Activated CD8-positive, alpha-beta memory T cell treated with anti-CD3 and anti-CD28 coated beads, Interleukin-2, amount 10 ng/mL, durations not matched to agents 7 days and 5 days (primary cell): ENCODE results near the gene SERPINF2. TPM values are rescaled to one million over a fixed set of nuclear protein-coding genes. Genes with fewer than 3 reads are reported as not detected.

Experiments
- ATAC-seq: fragments of 150-1000 bp; cut with Tn5 transposase; one replicate; pipeline ENCODE4 v1.10.0; 2021; ENCODE audit warnings: moderate library complexity
- CTCF ChIA-PET: fragments of 350-600 bp; sonication (Branson Sonifier 250); formaldehyde crosslinking; loops from one replicate; lab custom pipeline; 2021; ENCODE audit warnings: antibody characterized with exemption; lab: Charles Lee
- DNase-seq: peaks from one replicate; pipeline ENCODE4 v3.0.0-alpha.2; 2020
- H3K27ac Mint-ChIP-seq: one replicate; pipeline ENCODE4 v1.8.0; 2021; ENCODE audit warnings: mild to moderate bottlenecking, mixed read lengths
- H3K27me3 Mint-ChIP-seq: one replicate; pipeline ENCODE4 v1.8.0; 2021; ENCODE audit warnings: mixed read lengths
- H3K36me3 Mint-ChIP-seq: one replicate; pipeline ENCODE4 v1.8.0; 2021; ENCODE audit warnings: mild to moderate bottlenecking, mixed read lengths
- H3K4me1 Mint-ChIP-seq: one replicate; pipeline ENCODE4 v1.8.0; 2021; ENCODE audit warnings: mixed read lengths
- H3K4me3 Mint-ChIP-seq: one replicate; pipeline ENCODE4 v1.8.0; 2021; ENCODE audit warnings: mild to moderate bottlenecking, moderate library complexity, mixed read lengths
- H3K9me3 Mint-ChIP-seq: one replicate; pipeline ENCODE4 v1.8.0; 2022; ENCODE audit warnings: low read depth, mixed read lengths
- total RNA-seq, 2 experiments: library from RNA; stranded (reverse); gene quantifications; one replicate each; pipeline ENCODE4 v1.2.3, GENCODE V29; 2021

The SERPINF2 gene
- total RNA-seq, 2 experiments from 2014 or later = 0.18 to 0.19 TPM

- Mint-ChIP-seq H3K9me3 (no peaks in the 10 kb centered on the region), H3K27me3 (peaks cover 35% of the 10 kb centered on the region), H3K27ac (no peak overlapping the region), H3K36me3 (no peaks in the 10 kb centered on the region), H3K4me1 (peaks cover 10% of the 10 kb centered on the region), H3K4me3 (no peak overlapping the region)
- DNase-seq (no peak), ATAC-seq (no peak)
- CTCF ChIA-PET = no interaction called here
Observed at GRCh38 chr17:1711804-1712203, 30.9 kb upstream of the SERPINF2 start.

- no peaks in the 10 kb centered on the region for H3K36me3 Mint-ChIP-seq
- H3K27me3 Mint-ChIP-seq = peaks cover 32% of the 10 kb centered on the region
- no peak overlapping the region for H3K4me3 Mint-ChIP-seq
- peaks cover 12% of the 10 kb centered on the region for H3K4me1 Mint-ChIP-seq
- DNase-seq = no peak
- ATAC-seq = no peak
- H3K9me3 Mint-ChIP-seq = no peaks in the 10 kb centered on the region
- H3K27ac Mint-ChIP-seq = no peak overlapping the region
- CTCF ChIA-PET = no interaction called here
Observed at GRCh38 chr17:1712271-1712670, 30.4 kb upstream of the SERPINF2 start.

DNA sequence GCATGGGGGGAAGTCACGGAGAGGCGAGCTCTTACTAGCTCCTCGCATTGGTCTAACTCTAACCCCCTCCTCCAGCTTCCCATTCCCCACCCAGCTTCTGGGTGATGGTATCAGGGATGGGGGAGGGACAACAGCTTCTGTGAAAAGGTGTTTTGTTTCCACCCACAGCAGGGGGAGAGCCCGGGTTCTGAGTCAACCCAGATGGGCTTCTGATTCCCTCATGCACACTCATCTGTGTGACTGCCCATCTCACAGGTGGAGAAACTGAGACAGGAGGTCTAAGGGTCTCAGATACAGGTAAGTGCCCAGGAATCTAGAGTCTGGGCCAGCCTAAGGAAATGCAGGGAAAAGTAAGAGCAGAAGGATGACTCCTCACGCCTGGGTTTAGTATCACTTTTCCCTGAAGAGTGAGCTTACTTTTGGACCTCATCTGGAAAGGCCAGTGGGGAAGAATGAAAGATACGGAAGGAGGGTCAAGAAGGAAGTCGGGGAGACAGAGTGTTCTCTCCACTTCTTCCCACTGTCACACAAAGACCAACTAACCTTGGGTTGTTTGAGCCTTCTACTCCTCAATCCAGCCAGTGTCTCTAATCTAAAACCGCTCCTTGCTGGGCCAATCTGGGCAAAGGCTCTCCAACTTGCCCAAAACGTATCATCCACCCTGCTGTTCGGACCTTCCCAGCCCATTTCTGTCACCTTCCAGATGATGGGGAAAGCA is 29.4 kb upstream of the SERPINF2 start:
- CTCF ChIA-PET = interaction anchor here (0.6 to 1.3 kb wide), 6 partner anchors 9 to 157 kb away, joined by 3 to 9 read pairs (median 4); no protein-coding TSS in a partner anchor
- Mint-ChIP-seq H3K27me3 (peaks cover 24% of the 10 kb centered on the region), H3K27ac (no peak overlapping the region), H3K4me3 (no peak overlapping the region), H3K36me3 (no peaks in the 10 kb centered on the region), H3K4me1 (peaks cover 17% of the 10 kb centered on the region), H3K9me3 (no peaks in the 10 kb centered on the region)
- no peak for ATAC-seq
- no peak for DNase-seq

DNA sequence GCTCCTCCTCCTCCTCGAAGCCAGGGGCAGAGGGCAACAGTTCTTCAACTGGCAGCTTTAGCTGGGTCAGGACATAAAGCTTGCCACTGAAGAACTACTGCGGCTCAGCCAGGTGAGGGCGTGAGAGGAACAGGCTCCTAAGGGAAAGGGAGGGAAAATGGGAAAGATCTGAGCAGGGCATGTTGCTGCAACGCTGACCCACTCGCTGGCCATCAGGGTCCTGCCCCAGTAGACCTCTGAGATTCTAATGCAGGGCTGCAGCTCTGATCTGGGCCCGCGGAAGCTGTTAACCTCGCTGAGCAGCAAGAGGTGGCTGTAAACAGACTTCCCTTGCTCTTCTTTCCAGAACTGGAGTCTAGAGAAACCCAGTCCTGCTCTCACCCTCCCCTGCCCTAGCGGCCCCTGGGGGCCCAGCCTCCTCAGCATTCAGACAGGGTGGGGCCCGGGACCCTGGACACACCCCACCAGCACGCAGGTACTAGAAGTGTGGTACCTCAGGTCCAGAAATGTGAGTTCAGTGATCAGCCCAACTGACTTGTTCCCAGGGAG is 28.7 kb upstream of the SERPINF2 start:
- no peaks in the 10 kb centered on the region for H3K36me3 Mint-ChIP-seq
- no peak overlapping the region for H3K4me3 Mint-ChIP-seq
- H3K4me1 Mint-ChIP-seq = peaks cover 18% of the 10 kb centered on the region
- CTCF ChIA-PET = interaction anchor here (1.0 to 1.3 kb wide), 3 partner anchors 10 to 156 kb away, joined by 3 to 4 read pairs (median 4); no protein-coding TSS in a partner anchor
- H3K27ac Mint-ChIP-seq = no peak overlapping the region
- ATAC-seq = no peak
- no peak for DNase-seq
- no peaks in the 10 kb centered on the region for H3K9me3 Mint-ChIP-seq
- H3K27me3 Mint-ChIP-seq = peaks cover 21% of the 10 kb centered on the region

- H3K9me3 Mint-ChIP-seq = no peaks in the 10 kb centered on the region
- no peak overlapping the region for H3K4me3 Mint-ChIP-seq
- ATAC-seq (no peak), DNase-seq (peak; percentile 56)
- no peaks in the 10 kb centered on the region for H3K36me3 Mint-ChIP-seq
- no peak overlapping the region for H3K27ac Mint-ChIP-seq
- CTCF ChIA-PET = no interaction called here
- H3K4me1 Mint-ChIP-seq = peaks cover 18% of the 10 kb centered on the region
- peaks cover 18% of the 10 kb centered on the region for H3K27me3 Mint-ChIP-seq
Observed at GRCh38 chr17:1714427-1714979, 28.2 kb upstream of the SERPINF2 start.

GRCh38 chr17:1714980-1715802 is 27.5 kb upstream of the SERPINF2 start:
- CTCF ChIA-PET = interaction anchor here (1.0 to 2.6 kb wide), 5 partner anchors 42 to 151 kb away, joined by 3 to 21 read pairs (median 13); partner anchors contain the start of gene RILP
- no peaks in the 10 kb centered on the region for H3K9me3 Mint-ChIP-seq
- H3K27me3 Mint-ChIP-seq = peaks cover 18% of the 10 kb centered on the region
- no peaks in the 10 kb centered on the region for H3K36me3 Mint-ChIP-seq
- peaks cover 20% of the 10 kb centered on the region for H3K4me1 Mint-ChIP-seq
- peak; percentile 70 for DNase-seq
- no peak overlapping the region for H3K27ac Mint-ChIP-seq
- ATAC-seq = no peak
- H3K4me3 Mint-ChIP-seq = peak overlapping the region; percentile 21

- Mint-ChIP-seq H3K27me3 (peaks cover 13% of the 10 kb centered on the region), H3K4me3 (peak overlapping the region; percentile 89), H3K36me3 (no peaks in the 10 kb centered on the region), H3K9me3 (no peaks in the 10 kb centered on the region), H3K27ac (peak overlapping the region; percentile 61), H3K4me1 (peaks cover 21% of the 10 kb centered on the region)
- no peak for DNase-seq
- CTCF ChIA-PET = interaction anchor here (1.0 to 2.6 kb wide), 8 partner anchors 9 to 150 kb away, joined by 3 to 21 read pairs (median 8); partner anchors contain the start of genes RILP and WDR81
- no peak for ATAC-seq
Observed at GRCh38 chr17:1715803-1716075, 26.9 kb upstream of the SERPINF2 start.

DNA sequence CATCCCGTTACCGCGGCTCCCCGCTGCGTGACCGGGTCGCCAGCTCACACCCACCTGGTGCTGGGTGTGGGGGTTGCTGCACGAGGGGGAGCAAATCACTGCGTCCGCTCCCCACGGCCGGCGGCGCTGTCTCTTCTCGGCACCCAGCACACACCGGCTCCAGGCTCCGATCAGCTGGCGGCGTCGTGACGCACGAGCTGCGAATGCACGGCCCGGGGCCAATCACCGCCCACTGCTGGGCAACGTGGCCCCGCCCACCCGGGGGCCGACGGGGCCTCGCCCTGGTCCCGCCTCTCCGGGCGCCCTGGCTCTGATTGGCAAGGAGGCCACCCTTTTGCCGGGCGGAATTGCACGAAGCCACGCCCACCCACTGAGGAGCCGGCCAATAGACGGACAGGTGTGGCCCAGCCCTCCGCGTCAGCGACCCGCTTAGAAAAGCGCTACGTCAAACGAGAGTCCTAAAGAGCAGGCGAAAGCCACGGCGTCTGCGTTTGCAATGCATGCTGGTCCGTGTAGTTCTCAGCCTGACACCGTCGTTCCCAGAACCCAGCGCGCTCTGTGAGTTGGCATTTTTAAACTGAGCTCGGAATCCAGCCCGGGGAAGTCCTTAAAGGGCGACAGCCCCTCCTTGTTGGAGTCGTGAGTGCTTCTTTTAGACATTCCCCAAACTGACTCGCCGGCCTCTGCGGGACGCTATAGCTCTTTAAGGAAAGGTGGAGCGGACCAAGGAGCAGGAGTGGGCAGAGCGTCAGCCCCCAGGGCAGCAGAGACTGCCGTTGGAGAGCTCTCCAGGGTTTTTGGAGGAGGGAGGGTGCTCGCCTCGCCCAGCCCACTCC is 26.4 kb upstream of the SERPINF2 start:
- Mint-ChIP-seq H3K27me3 (peaks cover 8% of the 10 kb centered on the region), H3K4me1 (peaks cover 23% of the 10 kb centered on the region), H3K4me3 (peak overlapping the region; percentile 89), H3K36me3 (no peaks in the 10 kb centered on the region), H3K9me3 (no peaks in the 10 kb centered on the region), H3K27ac (peak overlapping the region; percentile 99)
- CTCF ChIA-PET = interaction anchor here (0.9 to 2.6 kb wide), 24 partner anchors 8 to 342 kb away, joined by 3 to 21 read pairs (median 5); partner anchors contain the start of genes DPH1, HIC1, RILP and SCARF1
- peak; percentile 100 for DNase-seq
- ATAC-seq = peak; percentile 85

- H3K27ac Mint-ChIP-seq = peak overlapping the region; percentile 99
- H3K4me1 Mint-ChIP-seq = peaks cover 23% of the 10 kb centered on the region
- H3K4me3 Mint-ChIP-seq = peak overlapping the region; percentile 89
- CTCF ChIA-PET = interaction anchor here (0.7 to 2.6 kb wide), 23 partner anchors 8 to 341 kb away, joined by 3 to 21 read pairs (median 5); partner anchors contain the start of genes DPH1, HIC1, RILP and SCARF1
- H3K27me3 Mint-ChIP-seq = peaks cover 1% of the 10 kb centered on the region
- no peaks in the 10 kb centered on the region for H3K9me3 Mint-ChIP-seq
- ATAC-seq (peak; percentile 66), DNase-seq (peak; percentile 96)
- H3K36me3 Mint-ChIP-seq = no peaks in the 10 kb centered on the region
Observed at GRCh38 chr17:1716912-1717695, 25.6 kb upstream of the SERPINF2 start.

GRCh38 chr17:1718362-1719165 is 24.1 kb upstream of the SERPINF2 start:
- H3K9me3 Mint-ChIP-seq = no peaks in the 10 kb centered on the region
- no peaks in the 10 kb centered on the region for H3K36me3 Mint-ChIP-seq
- ATAC-seq (no peak), DNase-seq (no peak)
- H3K27me3 Mint-ChIP-seq = no peaks in the 10 kb centered on the region
- H3K4me3 Mint-ChIP-seq = peak overlapping the region; percentile 89
- H3K27ac Mint-ChIP-seq = peak overlapping the region; percentile 99
- H3K4me1 Mint-ChIP-seq = peaks cover 33% of the 10 kb centered on the region
- CTCF ChIA-PET = interaction anchor here (1.4 to 4.4 kb wide), 3 partner anchors 70 to 145 kb away, joined by 3 to 37 read pairs (median 6); partner anchors contain the start of gene RILP

DNA sequence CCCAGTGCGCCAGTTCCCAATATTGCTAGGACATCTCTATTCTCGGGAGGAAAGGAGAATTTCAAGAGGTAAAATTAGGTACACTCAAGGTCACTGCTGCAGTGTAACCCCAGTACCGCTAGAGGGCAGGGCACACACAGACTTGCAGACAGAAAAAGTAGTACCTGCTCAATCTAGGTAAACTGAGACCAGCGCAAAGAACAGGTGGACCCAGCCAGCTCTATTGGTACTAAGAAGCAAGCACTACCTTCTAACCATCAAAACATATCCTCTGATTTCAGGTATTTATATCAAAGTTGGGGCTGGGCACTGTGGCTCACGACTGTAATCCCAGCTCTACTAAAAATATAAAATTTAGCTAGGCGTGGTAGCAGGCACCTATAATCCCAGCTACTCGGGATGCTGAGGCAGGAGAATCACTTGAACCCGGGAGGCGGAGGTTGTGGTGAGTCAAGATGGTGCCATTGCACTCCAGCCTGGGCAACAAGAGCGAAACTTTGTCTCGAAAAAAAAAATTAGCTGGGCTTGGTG is 21.8 kb upstream of the SERPINF2 start:
- H3K27me3 Mint-ChIP-seq = no peaks in the 10 kb centered on the region
- CTCF ChIA-PET = interaction anchor here (0.7 to 4.4 kb wide), 31 partner anchors 8 to 671 kb away, joined by 3 to 37 read pairs (median 4); partner anchors contain the start of genes RILP, RTN4RL1 and SERPINF1
- H3K4me1 Mint-ChIP-seq = peaks cover 42% of the 10 kb centered on the region
- no peaks in the 10 kb centered on the region for H3K9me3 Mint-ChIP-seq
- peak; percentile 81 for DNase-seq
- H3K36me3 Mint-ChIP-seq = no peaks in the 10 kb centered on the region
- ATAC-seq = no peak
- H3K4me3 Mint-ChIP-seq = peak overlapping the region; percentile 15
- peak overlapping the region; percentile 65 for H3K27ac Mint-ChIP-seq
